ENCODE data around the gene HEATR5B. TPM values are rescaled to one million over a fixed set of nuclear protein-coding genes. Genes with fewer than 3 reads are reported as not detected.

Gene HEATR5B
- total RNA-seq, 1 experiment from 2014 or later, result 16.1 TPM

Other genes starting within 250 kb of the HEATR5B start
- 36.8 and 38.9 TPM in 2 replicates for gene STRN, start 117.8 kb downstream of the HEATR5B start, total RNA-seq (2022)
- gene GPATCH11, start 146 bp upstream of the HEATR5B start, total RNA-seq (2022), result 7.5 and 8.3 TPM in 2 replicates
- gene EIF2AK2, start 72.6 kb upstream of the HEATR5B start, total RNA-seq (2022), result 41.7 and 50.1 TPM in 2 replicates
- gene SULT6B1, start 104.3 kb upstream of the HEATR5B start, total RNA-seq (2022), result not detected in 2 replicates
- gene CEBPZOS, start 112.1 kb upstream of the HEATR5B start, total RNA-seq (2022), result 55.3 and 56.0 TPM in 2 replicates
- gene CEBPZ, start 147.2 kb upstream of the HEATR5B start, total RNA-seq (2022), result 93.3 and 95.4 TPM in 2 replicates
- 34.3 and 38.0 TPM in 2 replicates for gene NDUFAF7, start 147.3 kb upstream of the HEATR5B start, total RNA-seq (2022)
- 40.2 and 41.2 TPM in 2 replicates for gene PRKD3, start 240.5 kb upstream of the HEATR5B start, total RNA-seq (2022)

All from Caco-2 (cell line).